SU-DHL-6 (cell line): ENCODE data around the gene SPG7.
"Not testable (repeated sequence)": the region's sequence is repeated elsewhere in the genome, so short reads cannot be mapped to it uniquely, and the experiment has no call there.

Experiments
- H2AFZ ChIP-seq: fragments of 200-600 bp; sonication (generic); 2 replicates; pipeline ENCODE4 v1.6.1; 2014; ENCODE audit warnings: low read depth, mild to moderate bottlenecking, moderate library complexity, mixed read lengths, antibody characterized with exemption, low read length; ENCODE audit not compliant: severe bottlenecking
- H3F3A ChIP-seq: fragments of 200-600 bp; shearing (Covaris generic); 2 replicates; pipeline ENCODE4 v1.6.0; 2016; ENCODE audit warnings: antibody characterized with exemption, mild to moderate bottlenecking; ENCODE audit not compliant: insufficient read depth
- H3K27ac ChIP-seq: fragments of 200-600 bp; sonication (generic); 2 replicates; pipeline ENCODE4 v1.5.1; 2016; ENCODE audit warnings: low read depth, mild to moderate bottlenecking, low read length, moderate library complexity, mixed read lengths
- H3K27me3 ChIP-seq: fragments of 200-600 bp; sonication (generic), shearing (Covaris generic); 2 replicates; pipeline ENCODE4 v1.6.0; 2014; ENCODE audit warnings: mild to moderate bottlenecking, low read length
- H3K36me3 ChIP-seq: fragments of 200-600 bp; sonication (generic); 2 replicates; pipeline ENCODE4 v1.6.1; 2014; ENCODE audit warnings: mild to moderate bottlenecking, low read length, mixed read lengths
- H3K4me2 ChIP-seq: fragments of 300-600, 200-600 bp; shearing (Covaris generic), sonication (generic); 2 replicates; pipeline ENCODE4 v1.6.0; 2014; ENCODE audit warnings: low read length, low read depth, mild to moderate bottlenecking; ENCODE audit not compliant: poor library complexity, severe bottlenecking
- H3K4me3 ChIP-seq: fragments of 200-600 bp; sonication (generic); 2 replicates; pipeline ENCODE4 v1.5.1; 2014; ENCODE audit warnings: antibody characterized with exemption, low read length, mild to moderate bottlenecking, mixed read lengths; ENCODE audit not compliant: insufficient read depth, poor library complexity, severe bottlenecking
- H3K79me2 ChIP-seq: fragments of 200-600 bp; sonication (generic); 2 replicates; pipeline ENCODE4 v1.6.1; 2014; ENCODE audit warnings: mild to moderate bottlenecking, low read length, moderate library complexity; ENCODE audit not compliant: insufficient read depth
- H3K9ac ChIP-seq: fragments of 200-600 bp; sonication (generic); 2 replicates; pipeline ENCODE4 v1.7.0; 2014; ENCODE audit warnings: mild to moderate bottlenecking, low read length
- H3K9me2 ChIP-seq: fragments of 200-600 bp; sonication (generic); replicated peaks from 2 replicates; pipeline ENCODE4 v1.6.1; 2014; ENCODE audit warnings: low read length; ENCODE audit not compliant: insufficient read depth
- H3K9me3 ChIP-seq: fragments of 200-600 bp; sonication (generic); 2 replicates; pipeline ENCODE4 v1.6.1; 2014; ENCODE audit warnings: low read length, mixed read lengths; ENCODE audit not compliant: insufficient read depth
- H4K20me1 ChIP-seq: fragments of 200-600 bp; sonication (generic); 2 replicates; pipeline ENCODE4 v1.6.1; 2014; ENCODE audit warnings: low read depth, mild to moderate bottlenecking, antibody characterized with exemption, low read length, moderate library complexity, mixed read lengths
- EZH2phosphoT487 ChIP-seq: fragments of 200-600 bp; sonication (generic), shearing (Covaris generic); conservative IDR thresholded peaks from 2 replicates; pipeline ENCODE4 v1.6.1; 2018; ENCODE audit warnings: mild to moderate bottlenecking, antibody characterized with exemption, low read length, moderate library complexity, mixed read lengths
- TF ChIP-seq, protein P1 (sequence below): fragments of 200-600 bp; sonication (generic); IDR thresholded peaks from one replicate; pipeline ENCODE4 v1.5.1; 2017; ENCODE audit warnings: antibody characterized with exemption, mild to moderate bottlenecking, low read length, moderate library complexity; ENCODE audit not compliant: insufficient read depth, poor library complexity, severe bottlenecking

The SPG7 gene

GRCh38 chr16:89583895-89584644, 75.9 kb downstream of the SPG7 start:
- Histone ChIP-seq H3K27ac (no peak overlapping the region), H3K4me3 (no peak overlapping the region), H3K36me3 (no peaks in the 10 kb centered on the region), H3K9me3 (no peaks in the 10 kb centered on the region), H3K4me2 (no peak overlapping the region), H2AFZ (no peak overlapping the region), H3F3A (no peaks in the 10 kb centered on the region), H3K9me2 (no peaks in the 10 kb centered on the region), H3K27me3 (no peaks in the 10 kb centered on the region), H3K9ac (no peak overlapping the region), H4K20me1 (no peaks in the 10 kb centered on the region), H3K79me2 (no peaks in the 10 kb centered on the region)
- no peak for TF ChIP-seq EZH2phosphoT487
- TF ChIP-seq, protein P1, sequence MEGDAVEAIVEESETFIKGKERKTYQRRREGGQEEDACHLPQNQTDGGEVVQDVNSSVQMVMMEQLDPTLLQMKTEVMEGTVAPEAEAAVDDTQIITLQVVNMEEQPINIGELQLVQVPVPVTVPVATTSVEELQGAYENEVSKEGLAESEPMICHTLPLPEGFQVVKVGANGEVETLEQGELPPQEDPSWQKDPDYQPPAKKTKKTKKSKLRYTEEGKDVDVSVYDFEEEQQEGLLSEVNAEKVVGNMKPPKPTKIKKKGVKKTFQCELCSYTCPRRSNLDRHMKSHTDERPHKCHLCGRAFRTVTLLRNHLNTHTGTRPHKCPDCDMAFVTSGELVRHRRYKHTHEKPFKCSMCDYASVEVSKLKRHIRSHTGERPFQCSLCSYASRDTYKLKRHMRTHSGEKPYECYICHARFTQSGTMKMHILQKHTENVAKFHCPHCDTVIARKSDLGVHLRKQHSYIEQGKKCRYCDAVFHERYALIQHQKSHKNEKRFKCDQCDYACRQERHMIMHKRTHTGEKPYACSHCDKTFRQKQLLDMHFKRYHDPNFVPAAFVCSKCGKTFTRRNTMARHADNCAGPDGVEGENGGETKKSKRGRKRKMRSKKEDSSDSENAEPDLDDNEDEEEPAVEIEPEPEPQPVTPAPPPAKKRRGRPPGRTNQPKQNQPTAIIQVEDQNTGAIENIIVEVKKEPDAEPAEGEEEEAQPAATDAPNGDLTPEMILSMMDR, result no peak

- Histone ChIP-seq H2AFZ (no peak overlapping the region), H3K4me3 (no peak overlapping the region), H3K9me2 (no peaks in the 10 kb centered on the region), H3K27ac (no peak overlapping the region), H3K4me2 (no peak overlapping the region), H4K20me1 (no peaks in the 10 kb centered on the region), H3K36me3 (no peaks in the 10 kb centered on the region), H3K27me3 (no peaks in the 10 kb centered on the region), H3F3A (no peaks in the 10 kb centered on the region), H3K9me3 (no peaks in the 10 kb centered on the region), H3K9ac (no peak overlapping the region), H3K79me2 (no peaks in the 10 kb centered on the region)
- TF ChIP-seq, protein P1, result no peak
- no peak for TF ChIP-seq EZH2phosphoT487
Observed at GRCh38 chr16:89584768-89585549, 76.8 kb downstream of the SPG7 start.

DNA sequence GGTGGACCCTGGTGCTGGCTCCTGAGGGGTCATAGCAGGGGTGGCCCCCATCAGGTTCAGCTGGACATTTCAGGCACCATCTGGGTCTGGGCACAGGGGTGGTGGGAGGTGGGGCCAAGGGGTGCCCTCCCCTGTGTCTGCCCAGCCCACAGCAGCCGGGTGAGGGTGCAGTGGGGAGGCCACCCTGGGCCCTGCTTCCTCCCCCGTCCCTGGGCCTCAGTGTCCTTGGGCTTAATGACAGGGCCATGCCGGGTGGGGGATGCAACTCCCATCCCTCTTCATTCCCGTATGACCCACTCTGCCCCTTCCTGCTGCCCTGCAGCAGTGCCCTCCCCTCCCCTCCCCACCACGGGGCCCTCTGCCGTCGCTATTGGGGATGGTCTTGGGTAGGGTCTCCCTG, 78.0 kb downstream of the SPG7 start:
- no peaks in the 10 kb centered on the region for H3F3A ChIP-seq
- no peak overlapping the region for H3K27ac ChIP-seq
- H4K20me1 ChIP-seq, result no peaks in the 10 kb centered on the region
- H3K79me2 ChIP-seq, result no peaks in the 10 kb centered on the region
- no peak overlapping the region for H3K4me3 ChIP-seq
- H3K9ac ChIP-seq, result no peak overlapping the region
- no peaks in the 10 kb centered on the region for H3K9me3 ChIP-seq
- no peak overlapping the region for H2AFZ ChIP-seq
- no peak overlapping the region for H3K4me2 ChIP-seq
- no peaks in the 10 kb centered on the region for H3K27me3 ChIP-seq
- TF ChIP-seq EZH2phosphoT487, result no peak
- H3K9me2 ChIP-seq, result no peaks in the 10 kb centered on the region
- no peaks in the 10 kb centered on the region for H3K36me3 ChIP-seq

DNA sequence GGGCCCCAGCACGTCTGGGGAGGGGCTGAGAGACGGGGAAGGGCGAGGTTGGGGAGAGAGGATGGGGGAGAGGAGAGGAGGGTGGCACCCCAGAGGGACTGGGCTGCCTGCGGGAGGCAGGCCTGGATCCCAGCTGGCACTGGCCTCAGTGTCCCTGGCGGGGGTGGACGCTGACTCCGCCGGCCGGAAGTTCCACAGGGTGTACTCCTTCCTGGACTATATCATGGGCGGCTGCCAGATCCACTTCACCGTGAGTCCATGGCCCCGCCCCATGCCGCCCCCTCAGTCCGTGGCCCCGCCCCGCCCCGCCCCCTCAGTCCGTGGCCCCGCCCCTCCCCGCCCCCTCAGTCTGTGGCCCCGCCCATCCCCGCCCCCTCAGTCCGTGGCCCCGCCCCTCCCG, 78.7 kb downstream of the SPG7 start:
- Histone ChIP-seq H3K4me2 (no peak overlapping the region), H3K9me2 (no peaks in the 10 kb centered on the region), H3K27ac (no peak overlapping the region), H3K27me3 (no peaks in the 10 kb centered on the region), H2AFZ (no peak overlapping the region), H3K9me3 (no peaks in the 10 kb centered on the region), H3K79me2 (no peaks in the 10 kb centered on the region), H3K9ac (no peak overlapping the region), H4K20me1 (no peaks in the 10 kb centered on the region), H3K36me3 (no peaks in the 10 kb centered on the region), H3K4me3 (no peak overlapping the region), H3F3A (no peaks in the 10 kb centered on the region)
- TF ChIP-seq EZH2phosphoT487, result no peak
- TF ChIP-seq, protein P1, result no peak

DNA sequence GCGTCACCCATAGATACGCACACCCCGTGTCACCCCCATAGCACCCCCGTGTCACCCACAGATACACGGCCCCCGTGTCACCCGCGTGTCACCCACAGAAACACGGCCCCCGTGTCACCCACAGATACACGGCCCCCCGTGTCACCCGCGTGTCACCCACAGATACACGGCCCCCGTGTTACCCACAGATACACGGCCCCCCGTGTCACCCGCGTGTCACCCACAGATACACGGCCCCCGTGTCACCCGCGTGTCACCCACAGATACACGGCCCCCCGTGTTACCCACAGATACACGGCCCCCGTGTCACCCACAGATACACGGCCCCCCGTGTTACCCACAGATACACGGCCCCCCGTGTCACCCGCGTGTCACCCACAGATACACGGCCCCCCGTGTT, 79.5 kb downstream of the SPG7 start:
- not testable (repeated sequence) for H3K4me2 ChIP-seq, H3K27me3 ChIP-seq, H3K9ac ChIP-seq, H3K4me3 ChIP-seq, H3K79me2 ChIP-seq, H3F3A ChIP-seq, H3K9me3 ChIP-seq, H3K27ac ChIP-seq, H3K9me2 ChIP-seq, H3K36me3 ChIP-seq, H2AFZ ChIP-seq, H4K20me1 ChIP-seq
